Smooth muscle cell (in vitro differentiated cells): Measurements from ENCODE around the gene SHC1. TPM values are rescaled to one million over a fixed set of nuclear protein-coding genes. Genes with fewer than 3 reads are reported as not detected.

Experiments
- DNase-seq: peaks from one replicate; lab custom pipeline; 2025; ENCODE audit not compliant: unreplicated experiment; lab: John Stamatoyannopoulos, UW
- H2AFZ ChIP-seq: fragments of 200-600 bp; sonication (generic); 2 replicates; pipeline ENCODE4 v1.6.0; 2016; ENCODE audit warnings: antibody characterized with exemption, low read depth, mild to moderate bottlenecking
- H3F3A ChIP-seq: fragments of 200-600 bp; sonication (generic); 2 replicates; pipeline ENCODE4 v1.6.0; 2017; ENCODE audit warnings: antibody characterized with exemption, low read depth
- H3K27ac ChIP-seq: fragments of 200-600 bp; sonication (generic); 2 replicates; pipeline ENCODE4 v1.5.1; 2016; ENCODE audit warnings: low read depth, mild to moderate bottlenecking
- H3K27me3 ChIP-seq: fragments of 200-600 bp; sonication (generic); 2 replicates; pipeline ENCODE4 v1.6.1; 2016; ENCODE audit warnings: low read depth, mild to moderate bottlenecking
- H3K36me3 ChIP-seq: fragments of 200-600 bp; sonication (generic); 2 replicates; pipeline ENCODE4 v1.5.1; 2016; ENCODE audit warnings: low read depth
- H3K4me1 ChIP-seq: fragments of 200-600 bp; sonication (generic); 2 replicates; pipeline ENCODE4 v1.5.1; 2016; ENCODE audit warnings: low read depth
- H3K4me2 ChIP-seq: fragments of 200-600 bp; sonication (generic); 2 replicates; pipeline ENCODE4 v1.6.0; 2016; ENCODE audit warnings: mild to moderate bottlenecking
- H3K4me3 ChIP-seq: fragments of 200-600 bp; sonication (generic); 2 replicates; pipeline ENCODE4 v1.5.1; 2016; ENCODE audit warnings: mild to moderate bottlenecking
- H3K79me2 ChIP-seq: fragments of 200-600 bp; sonication (generic); 2 replicates; pipeline ENCODE4 v1.6.0; 2016; ENCODE audit warnings: low read depth, mild to moderate bottlenecking
- H3K9ac ChIP-seq: fragments of 200-600 bp; sonication (generic); 2 replicates; pipeline ENCODE4 v1.6.0; 2016; ENCODE audit warnings: low read depth
- H3K9me3 ChIP-seq: fragments of 200-600 bp; sonication (generic); replicated peaks from 2 replicates; pipeline ENCODE4 v1.5.1; 2016; ENCODE audit warnings: low read depth
- H4K20me1 ChIP-seq: fragments of 200-600 bp; sonication (generic); 2 replicates; pipeline ENCODE4 v1.6.0; 2016; ENCODE audit warnings: low read depth
- WGBS: methylation state at CpG from one replicate; pipeline ENCODE4 v1.1.7; 2016; ENCODE audit warnings: low lambda C conversion rate; 5-methylcytosine and 5-hydroxymethylcytosine counted together
- polyA plus RNA-seq: library from polyadenylated mRNA; unstranded; fragments of >200 nt; fragmentation: Nextera tagmentation; extraction: Ambion mirVana; gene quantifications from 2 replicates; pipeline ENCODE4 v1.2.1, GENCODE V29; 2016
- total RNA-seq: library from RNA; depleted of rRNA; stranded (reverse); fragments of >200 nt; gene quantifications from 2 replicates; pipeline ENCODE4 v1.2.3, GENCODE V29; 2014
- TF ChIP-seq, protein P1 (sequence below): fragments of 200-600 bp; sonication (generic); IDR thresholded peaks from 2 replicates; pipeline ENCODE4 v1.5.1; 2017; ENCODE audit warnings: borderline replicate concordance, mild to moderate bottlenecking, antibody characterized with exemption; ENCODE audit not compliant: insufficient read depth, poor library complexity, severe bottlenecking

SHC1 gene
- total and polyA plus RNA-seq, 2 experiments from 2014 or later, result 207 to 249 TPM

DNA sequence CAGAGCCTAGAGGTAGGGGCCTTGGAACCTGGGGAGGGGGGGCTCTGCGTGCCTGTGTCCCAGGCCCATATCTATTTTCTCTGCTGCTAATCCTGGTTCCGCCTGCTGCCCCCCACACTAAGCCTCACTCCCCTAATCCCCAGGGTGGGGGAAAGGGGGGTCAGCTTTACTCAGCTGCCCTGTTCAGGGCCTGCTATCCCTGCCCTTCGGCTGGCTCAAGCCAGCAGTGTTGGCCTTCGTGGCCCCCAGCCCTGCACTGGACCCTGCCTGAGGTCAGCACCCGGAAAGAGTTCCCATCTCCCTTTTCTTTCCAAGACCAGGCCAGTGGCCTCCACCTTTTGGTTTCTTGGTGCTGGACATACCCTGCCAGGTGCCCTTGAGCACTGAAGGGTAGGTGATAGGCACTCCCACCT is 40.5 kb upstream of the SHC1 start:
- TF ChIP-seq, protein P1, sequence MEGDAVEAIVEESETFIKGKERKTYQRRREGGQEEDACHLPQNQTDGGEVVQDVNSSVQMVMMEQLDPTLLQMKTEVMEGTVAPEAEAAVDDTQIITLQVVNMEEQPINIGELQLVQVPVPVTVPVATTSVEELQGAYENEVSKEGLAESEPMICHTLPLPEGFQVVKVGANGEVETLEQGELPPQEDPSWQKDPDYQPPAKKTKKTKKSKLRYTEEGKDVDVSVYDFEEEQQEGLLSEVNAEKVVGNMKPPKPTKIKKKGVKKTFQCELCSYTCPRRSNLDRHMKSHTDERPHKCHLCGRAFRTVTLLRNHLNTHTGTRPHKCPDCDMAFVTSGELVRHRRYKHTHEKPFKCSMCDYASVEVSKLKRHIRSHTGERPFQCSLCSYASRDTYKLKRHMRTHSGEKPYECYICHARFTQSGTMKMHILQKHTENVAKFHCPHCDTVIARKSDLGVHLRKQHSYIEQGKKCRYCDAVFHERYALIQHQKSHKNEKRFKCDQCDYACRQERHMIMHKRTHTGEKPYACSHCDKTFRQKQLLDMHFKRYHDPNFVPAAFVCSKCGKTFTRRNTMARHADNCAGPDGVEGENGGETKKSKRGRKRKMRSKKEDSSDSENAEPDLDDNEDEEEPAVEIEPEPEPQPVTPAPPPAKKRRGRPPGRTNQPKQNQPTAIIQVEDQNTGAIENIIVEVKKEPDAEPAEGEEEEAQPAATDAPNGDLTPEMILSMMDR, result no peak
- Histone ChIP-seq H4K20me1 (peaks cover 71% of the 10 kb centered on the region), H3K4me2 (no peak overlapping the region), H3K9me3 (no peaks in the 10 kb centered on the region), H2AFZ (no peak overlapping the region), H3K4me3 (no peak overlapping the region), H3K27ac (no peak overlapping the region), H3F3A (no peaks in the 10 kb centered on the region), H3K79me2 (peaks cover 21% of the 10 kb centered on the region), H3K27me3 (no peaks in the 10 kb centered on the region), H3K9ac (no peak overlapping the region), H3K36me3 (no peaks in the 10 kb centered on the region), H3K4me1 (peaks cover 32% of the 10 kb centered on the region)
- 80% methylated on average over 5 of the region's 5 CpGs for WGBS
- no peak for DNase-seq

DNA sequence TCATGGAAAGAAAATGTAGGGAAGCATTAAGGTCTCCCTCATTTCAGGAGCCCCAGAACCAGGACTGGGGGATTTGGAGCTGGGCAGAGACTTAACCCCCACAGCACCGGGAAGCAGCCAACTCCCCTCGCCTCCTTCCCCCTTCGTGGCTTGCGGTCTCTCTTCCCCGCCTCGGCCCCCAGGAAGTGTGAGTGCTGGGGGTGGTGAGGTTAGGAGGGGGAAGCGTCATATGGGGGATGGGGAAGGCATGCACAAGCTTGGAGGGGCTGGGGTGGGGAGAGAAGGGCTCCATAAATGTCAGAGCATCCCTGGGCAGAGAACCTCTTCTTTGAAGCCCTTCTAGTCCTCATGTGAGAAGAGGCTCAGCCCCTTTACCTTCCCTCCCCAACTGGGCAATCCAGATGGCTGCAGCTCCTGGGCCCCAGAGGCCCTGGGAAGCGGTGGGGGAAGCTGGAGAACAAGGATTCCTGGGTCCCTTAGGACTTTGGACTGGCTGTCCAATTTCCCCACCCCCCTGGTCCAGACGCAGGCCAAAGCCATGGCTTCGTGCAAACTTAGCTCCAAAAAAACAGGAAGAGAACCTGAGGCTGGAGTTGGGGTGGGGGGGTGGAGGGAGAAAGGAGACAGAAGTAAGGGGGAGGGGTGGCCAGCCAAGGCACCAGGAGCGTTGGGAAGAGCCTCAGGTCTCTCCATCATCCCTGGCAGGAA is 39.8 kb upstream of the SHC1 start:
- TF ChIP-seq, protein P1, result no peak
- Histone ChIP-seq H2AFZ (no peak overlapping the region), H3K36me3 (no peaks in the 10 kb centered on the region), H3K9me3 (no peaks in the 10 kb centered on the region), H4K20me1 (peaks cover 72% of the 10 kb centered on the region), H3K4me1 (peaks cover 32% of the 10 kb centered on the region), H3K27me3 (no peaks in the 10 kb centered on the region), H3F3A (no peaks in the 10 kb centered on the region), H3K79me2 (peaks cover 21% of the 10 kb centered on the region), H3K4me3 (no peak overlapping the region), H3K4me2 (no peak overlapping the region), H3K27ac (no peak overlapping the region), H3K9ac (no peak overlapping the region)
- 83% methylated on average over 10 of the region's 11 CpGs for WGBS
- no peak for DNase-seq

DNA sequence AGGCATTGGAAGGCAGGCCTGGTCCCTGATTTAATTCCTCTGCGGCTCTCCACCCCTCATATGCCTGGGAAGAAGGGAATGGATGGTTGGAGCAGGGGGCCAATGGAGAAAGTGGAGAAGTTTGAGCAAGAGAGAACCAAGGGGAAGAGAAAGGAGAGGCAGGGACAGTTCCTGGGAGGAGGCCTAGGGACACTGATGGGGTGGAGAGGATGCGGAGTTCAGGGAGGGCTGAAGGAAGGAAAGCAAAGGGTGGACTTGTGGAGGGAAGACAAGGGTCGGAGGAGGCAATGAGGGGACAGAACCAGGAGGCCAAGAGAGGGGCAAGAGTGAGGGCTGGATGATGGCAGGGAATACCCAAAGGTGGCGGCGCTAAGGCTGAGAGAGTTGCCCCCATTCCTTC is 39.2 kb upstream of the SHC1 start:
- Histone ChIP-seq H4K20me1 (peaks cover 72% of the 10 kb centered on the region), H3K4me1 (peaks cover 33% of the 10 kb centered on the region), H3K79me2 (peaks cover 26% of the 10 kb centered on the region), H3F3A (no peaks in the 10 kb centered on the region), H2AFZ (no peak overlapping the region), H3K27ac (no peak overlapping the region), H3K9ac (no peak overlapping the region), H3K4me2 (no peak overlapping the region), H3K4me3 (no peak overlapping the region), H3K27me3 (no peaks in the 10 kb centered on the region), H3K36me3 (no peaks in the 10 kb centered on the region), H3K9me3 (no peaks in the 10 kb centered on the region)
- TF ChIP-seq, protein P1, result no peak
- WGBS, result 98% methylated on average over 5 of the region's 5 CpGs
- DNase-seq, result no peak

DNA sequence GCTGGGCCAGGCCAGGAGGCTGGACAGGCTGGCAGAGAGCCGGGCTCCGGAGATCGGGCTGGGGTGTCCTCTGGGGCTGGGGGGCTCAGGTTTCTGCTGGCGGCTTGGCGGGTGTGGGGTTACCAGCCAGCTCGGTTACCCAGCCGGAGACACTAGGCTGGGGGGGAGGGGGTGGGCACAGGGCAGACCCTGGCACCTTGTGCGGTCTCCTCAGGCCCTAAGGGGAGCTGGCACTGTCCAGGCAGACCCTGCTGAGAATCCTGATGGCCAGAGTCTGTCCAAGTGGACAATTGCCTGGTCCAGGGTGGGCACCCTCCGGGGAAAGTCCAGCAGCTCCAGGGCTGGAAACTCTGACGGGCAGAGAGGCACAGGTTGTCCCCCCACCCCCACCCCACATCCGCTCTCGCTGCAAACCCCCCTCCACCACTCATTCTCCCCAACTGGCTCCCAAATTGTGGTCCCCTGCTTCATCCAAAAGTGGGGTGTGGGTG is 38.7 kb upstream of the SHC1 start:
- WGBS, result no CpG with 5 or more reads among the region's 12 CpGs
- no peaks in the 10 kb centered on the region for H3F3A ChIP-seq
- peaks cover 38% of the 10 kb centered on the region for H3K4me1 ChIP-seq
- H3K9ac ChIP-seq, result no peak overlapping the region
- no peak overlapping the region for H2AFZ ChIP-seq
- H4K20me1 ChIP-seq, result peaks cover 72% of the 10 kb centered on the region
- H3K9me3 ChIP-seq, result no peaks in the 10 kb centered on the region
- H3K4me3 ChIP-seq, result no peak overlapping the region
- peaks cover 31% of the 10 kb centered on the region for H3K79me2 ChIP-seq
- no peak for DNase-seq
- H3K4me2 ChIP-seq, result no peak overlapping the region
- TF ChIP-seq, protein P1, result no peak
- no peak overlapping the region for H3K27ac ChIP-seq
- no peaks in the 10 kb centered on the region for H3K36me3 ChIP-seq
- no peaks in the 10 kb centered on the region for H3K27me3 ChIP-seq
